HT1080 (cell line): ENCODE results near the gene MLN. TPM values are rescaled to one million over a fixed set of nuclear protein-coding genes. Genes with fewer than 3 reads are reported as not detected.
A peak's percentile ranks its signal among the peaks of the same experiment; 100 is the strongest.

Source experiments
- DNase-seq: peaks from one replicate; pipeline ENCODE4 v3.0.0-alpha.2; 2015; ENCODE audit warnings: low read depth
- total RNA-seq: library from RNA; depleted of rRNA; stranded (reverse); fragments of >200 nt; shearing (Covaris generic); gene quantifications from 2 replicates; pipeline ENCODE4 v1.2.3, GENCODE V29; 2014

MLN gene
- total RNA-seq, 1 experiment from 2014 or later, result not detected

DNA sequence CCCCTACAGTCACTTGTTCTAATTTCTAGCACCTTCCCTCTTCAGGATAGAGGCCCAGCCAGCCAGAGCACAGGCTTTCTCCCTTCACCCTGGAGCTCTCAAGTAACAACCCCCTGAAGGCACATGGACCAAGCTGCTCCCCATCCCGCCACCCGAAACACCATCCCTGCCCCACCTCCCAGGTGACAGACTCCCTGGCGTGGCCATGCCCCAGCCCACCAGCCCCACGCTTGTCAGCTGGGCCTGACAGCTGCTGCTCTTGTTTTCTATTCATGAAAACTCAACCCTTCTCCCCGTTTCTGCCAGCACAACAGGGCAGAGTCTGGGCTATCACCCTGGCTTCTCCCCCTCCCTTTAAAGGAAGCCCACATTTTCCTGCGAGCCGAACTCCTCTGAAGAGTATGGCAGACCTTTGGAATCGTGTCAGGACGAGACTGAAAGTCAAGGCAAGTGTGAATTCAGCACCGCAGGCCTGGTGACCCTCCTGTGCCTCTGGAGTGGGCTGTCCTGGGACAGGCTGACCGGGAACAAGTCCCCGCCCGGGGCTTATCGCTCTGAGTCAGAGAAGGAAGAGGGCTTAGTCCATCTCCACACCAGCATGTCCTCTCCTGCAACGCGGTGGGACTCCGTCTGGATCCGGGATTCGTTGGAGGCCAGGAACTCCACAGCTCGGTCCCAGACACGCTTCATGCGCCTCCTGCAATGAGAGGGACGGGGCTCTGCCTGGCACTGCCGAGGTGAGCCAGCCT, 31.5 kb downstream of the MLN start:
- no peak for DNase-seq

GRCh38 chr6:33771146-33772081, 32.4 kb downstream of the MLN start:
- peak; percentile 96 for DNase-seq

DNA sequence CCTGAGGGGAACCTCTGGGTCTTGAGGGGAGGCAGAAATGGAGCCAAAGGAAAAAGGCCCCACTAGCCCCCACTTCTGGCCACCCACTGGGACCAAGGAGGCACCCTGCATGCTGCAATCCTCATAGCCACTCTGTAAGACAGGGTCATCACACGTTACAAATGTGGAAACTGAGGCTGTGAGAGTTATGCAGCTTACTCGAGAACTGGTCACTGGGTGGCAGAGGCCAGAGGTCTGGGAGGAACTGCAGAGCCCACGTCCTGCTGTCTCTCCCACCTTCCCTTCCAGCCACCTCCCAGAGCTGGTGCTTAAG, 33.0 kb downstream of the MLN start:
- DNase-seq, result no peak

- no peak for DNase-seq
Observed at GRCh38 chr6:33770124-33770832, 33.5 kb downstream of the MLN start.

- no peak for DNase-seq
Observed at GRCh38 chr6:33769248-33769821, 34.5 kb downstream of the MLN start.

DNA sequence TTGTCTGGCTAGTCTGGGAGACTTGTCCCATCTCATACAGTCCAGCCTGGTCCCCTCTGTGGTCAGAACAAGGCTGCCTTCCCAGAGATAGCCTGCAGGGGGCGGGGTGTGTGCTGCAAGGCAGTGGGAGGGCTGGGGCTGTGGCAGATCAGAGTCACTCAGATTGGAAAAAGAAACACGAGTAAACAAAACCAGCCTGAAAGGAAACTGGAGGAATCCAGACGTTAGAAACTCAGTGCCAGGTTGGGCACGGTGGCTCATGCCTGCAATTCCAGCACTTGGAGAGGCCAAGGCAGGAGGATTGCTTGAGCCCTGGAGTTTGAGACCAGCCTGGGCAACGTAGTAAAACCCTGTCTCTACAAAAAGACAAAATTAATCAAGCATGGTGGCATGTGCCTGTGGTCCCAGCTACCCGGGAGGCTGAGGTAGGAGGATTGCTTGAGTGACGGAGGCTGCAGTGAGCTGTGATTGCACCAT, 35.1 kb downstream of the MLN start:
- peak; percentile 66 for DNase-seq

- DNase-seq, result no peak
Observed at GRCh38 chr6:33766921-33767907, 36.6 kb downstream of the MLN start.

DNA sequence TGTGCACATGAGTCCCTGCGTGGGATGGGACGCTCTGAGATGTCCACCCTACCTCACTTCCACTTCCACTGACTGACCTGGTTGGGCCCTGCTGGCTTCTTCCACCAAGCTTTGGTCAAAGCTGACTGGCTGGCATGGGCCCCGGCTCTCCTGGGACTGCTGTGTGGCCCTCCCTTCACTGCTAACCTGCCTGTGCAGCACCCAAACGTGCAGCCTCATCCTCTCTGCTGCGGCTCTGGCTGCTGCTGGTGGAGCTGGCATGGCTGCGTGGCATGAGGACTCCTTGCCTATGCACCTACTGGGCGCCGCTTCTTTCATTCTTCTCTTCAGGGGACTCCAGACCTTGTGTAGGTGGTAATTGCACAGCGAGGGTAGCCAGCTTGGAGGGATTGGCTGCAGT, 38.4 kb downstream of the MLN start:
- no peak for DNase-seq

GRCh38 chr6:33764036-33764435, 39.8 kb downstream of the MLN start:
- DNase-seq, result no peak

DNA sequence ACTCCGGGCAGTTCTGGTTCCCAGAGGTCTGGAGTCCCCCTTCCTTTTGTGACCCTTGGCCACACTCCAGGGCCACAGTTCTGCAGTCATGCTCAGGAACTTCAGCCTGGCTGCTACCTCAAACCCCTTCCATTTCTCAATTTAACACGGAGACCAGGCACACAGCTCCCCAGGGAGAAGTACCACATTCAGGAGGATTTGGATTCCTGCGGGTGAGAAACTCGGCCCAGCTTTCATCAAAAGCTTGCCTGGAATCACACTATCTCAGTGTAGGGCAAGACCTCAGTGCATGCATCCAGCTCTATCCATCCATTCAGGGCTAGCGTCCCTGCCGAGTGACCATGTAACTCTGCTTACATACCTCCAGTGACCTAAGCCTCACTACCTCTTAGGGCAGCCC, 40.3 kb downstream of the MLN start:
- DNase-seq, result no peak

DNA sequence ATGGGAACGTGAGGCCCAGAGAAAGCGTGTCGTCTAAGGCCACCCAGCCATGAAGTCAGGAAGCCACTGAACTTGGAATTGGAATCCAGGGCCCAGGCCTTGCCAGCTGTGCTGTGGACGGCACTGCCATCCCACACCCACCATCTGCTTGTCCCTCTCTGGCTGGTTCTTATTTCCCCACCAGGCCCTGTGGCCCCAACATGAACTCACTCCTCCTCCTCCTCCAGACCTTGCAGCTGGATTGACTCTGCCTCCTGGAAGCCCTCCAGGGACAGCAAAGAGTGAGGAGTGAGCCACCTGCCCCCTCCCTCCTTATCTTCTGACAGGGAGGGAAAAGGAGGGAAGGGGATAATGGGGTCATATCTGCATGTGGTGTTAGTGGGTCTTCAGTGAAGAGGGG, 41.1 kb downstream of the MLN start:
- no peak for DNase-seq

DNA sequence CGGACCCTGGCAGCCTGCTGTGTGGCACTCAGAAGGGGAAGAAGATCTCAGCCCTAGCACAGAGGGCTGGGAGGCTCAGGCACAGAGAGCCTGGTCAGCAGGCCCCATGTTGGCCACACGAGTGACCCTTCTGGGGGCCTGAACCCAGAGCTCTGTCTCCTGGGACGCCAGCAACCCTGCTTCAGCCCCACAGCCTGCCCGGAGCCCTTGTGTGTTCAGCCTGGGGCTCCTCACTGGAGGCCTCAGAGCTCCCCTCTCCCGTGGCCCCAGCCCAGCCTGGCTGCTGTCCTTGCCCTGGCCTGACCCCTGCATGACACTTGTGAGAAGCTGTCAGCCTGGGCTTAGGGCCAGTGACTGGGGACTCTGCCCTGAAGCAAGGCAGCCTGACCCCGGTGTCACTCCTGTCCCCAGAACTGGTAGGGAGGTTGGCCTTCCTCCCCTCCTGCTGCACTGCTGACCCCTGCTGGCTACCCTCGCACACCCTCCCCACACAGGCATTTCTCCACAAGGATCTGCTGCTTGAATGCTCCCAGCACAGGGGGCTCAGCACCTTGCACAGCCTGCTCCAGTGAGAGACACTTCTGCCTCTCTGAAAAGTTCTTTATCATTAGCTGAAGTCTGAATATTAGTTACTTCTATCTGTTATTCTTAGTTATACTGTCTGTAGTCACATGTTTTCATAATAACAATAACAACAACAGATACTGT, 41.7 kb downstream of the MLN start:
- DNase-seq, result peak; percentile 40

GRCh38 chr6:33761581-33761921, 42.3 kb downstream of the MLN start:
- DNase-seq, result no peak

- DNase-seq, result no peak
Observed at GRCh38 chr6:33759887-33760629, 43.7 kb downstream of the MLN start.

- DNase-seq, result no peak
Observed at GRCh38 chr6:33758815-33759216, 45.0 kb downstream of the MLN start.

DNA sequence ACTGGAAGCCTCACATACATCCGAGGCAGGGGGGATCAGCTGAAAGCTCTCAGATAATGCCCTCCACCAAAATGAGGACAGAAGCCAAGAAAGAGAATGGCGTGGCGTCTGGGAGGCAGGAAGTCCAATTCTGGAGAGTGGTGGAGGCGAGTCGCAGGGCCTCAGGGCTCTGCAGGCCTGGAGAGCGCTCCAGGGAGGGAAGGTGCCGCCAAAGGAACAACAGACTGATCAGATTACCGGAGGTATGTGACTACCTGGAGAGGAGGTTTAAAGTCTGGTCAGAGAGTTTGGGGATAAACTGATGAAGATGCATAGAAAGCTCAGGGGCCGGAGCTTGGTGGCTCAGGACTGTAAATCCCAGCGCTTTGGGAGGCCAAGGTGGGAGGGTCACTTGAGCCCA, 45.9 kb downstream of the MLN start:
- no peak for DNase-seq

- no peak for DNase-seq
Observed at GRCh38 chr6:33757113-33757512, 46.7 kb downstream of the MLN start.

DNA sequence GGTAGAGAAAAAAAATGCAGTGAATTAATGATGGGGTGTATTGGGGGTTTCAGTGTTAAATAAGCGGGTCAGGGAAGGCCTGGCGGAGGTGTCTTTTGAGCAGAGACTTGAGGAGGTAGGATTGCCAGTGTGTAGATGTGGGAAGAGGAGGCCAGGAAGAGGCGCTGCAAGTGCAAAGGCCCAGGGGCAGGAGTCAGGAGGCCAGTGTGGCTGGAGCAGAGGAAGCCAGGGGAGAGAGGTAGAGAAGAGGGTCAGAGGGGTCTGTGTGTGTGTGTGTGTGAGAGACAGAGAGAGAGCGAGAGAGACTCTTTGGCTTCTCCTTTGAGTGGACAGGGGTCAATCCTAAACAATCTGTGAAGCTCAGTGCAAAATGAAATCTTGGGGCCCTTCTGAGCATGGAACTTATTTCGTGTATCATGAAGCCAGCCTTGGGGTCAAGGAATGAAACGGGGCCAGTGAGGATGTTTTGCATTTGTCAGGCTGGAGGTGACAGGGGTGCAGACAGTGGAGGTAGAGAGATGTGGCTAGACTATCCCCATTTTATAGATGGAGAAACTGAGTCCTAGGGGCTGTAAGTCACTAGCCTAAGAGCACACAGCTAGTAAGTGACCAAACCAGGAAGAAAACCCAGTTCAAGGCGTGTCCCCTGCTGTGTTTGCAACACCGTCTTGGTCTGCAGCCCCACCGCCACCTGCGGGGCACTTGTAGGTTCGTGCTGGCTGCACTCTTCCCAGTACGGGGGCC, 47.4 kb downstream of the MLN start:
- DNase-seq, result no peak
